ENCODE results near the gene UGT1A7.

The UGT1A7 gene

GRCh38 chr2:233708942-233709341 lies 27.2 kb downstream of the UGT1A7 start:
- no peak for TF ChIP-seq CTCF (conservative IDR thresholded peaks at IDR 0.05; ENCODE audit: control insufficient read depth, insufficient read depth, low read depth, low read length)
- peak; percentile 1 for DNase-seq (ENCODE audit: low read depth)
- no peak overlapping the region for H3K4me3 ChIP-seq (ENCODE audit: control insufficient read depth, low read depth, low read length)

GRCh38 chr2:233711312-233712008 lies 29.8 kb downstream of the UGT1A7 start:
- peak; percentile 93 for TF ChIP-seq CTCF (conservative IDR thresholded peaks at IDR 0.05; ENCODE audit: control insufficient read depth, insufficient read depth, low read depth, low read length)
- peak; percentile 71 for DNase-seq (ENCODE audit: low read depth)
- H3K4me3 ChIP-seq (ENCODE audit: control insufficient read depth, low read depth, low read length) = no peak overlapping the region

- TF ChIP-seq CTCF (conservative IDR thresholded peaks at IDR 0.05; ENCODE audit: control insufficient read depth, insufficient read depth, low read depth, low read length) = no peak
- DNase-seq (ENCODE audit: low read depth) = no peak
- H3K4me3 ChIP-seq (ENCODE audit: control insufficient read depth, low read depth, low read length) = no peak within 1 kb of the TSS
Measured at GRCh38 chr2:233712611-233713261, 31.0 kb downstream of the UGT1A7 start, which contains the start of gene UGT1A5. Gene UGT1A5, plus strand, starts transcription at chr2:233712907. Its CDS starts 85 bp downstream, at chr2:233712992.

GRCh38 chr2:233713262-233713615 lies 31.5 kb downstream of the UGT1A7 start:
- no peak for TF ChIP-seq CTCF (conservative IDR thresholded peaks at IDR 0.05; ENCODE audit: control insufficient read depth, insufficient read depth, low read depth, low read length)
- no peak for DNase-seq (ENCODE audit: low read depth)
- no peak overlapping the region for H3K4me3 ChIP-seq (ENCODE audit: control insufficient read depth, low read depth, low read length)

GRCh38 chr2:233714121-233714520 lies 32.4 kb downstream of the UGT1A7 start:
- TF ChIP-seq CTCF (conservative IDR thresholded peaks at IDR 0.05; ENCODE audit: control insufficient read depth, insufficient read depth, low read depth, low read length) = no peak
- H3K4me3 ChIP-seq (ENCODE audit: control insufficient read depth, low read depth, low read length) = no peak overlapping the region
- no peak for DNase-seq (ENCODE audit: low read depth)

GRCh38 chr2:233718552-233718951 lies 36.9 kb downstream of the UGT1A7 start, which contains the start of gene UGT1A4:
Gene UGT1A4, plus strand, starts transcription at chr2:233718736. Its CDS starts 85 bp downstream, at chr2:233718821.
- no peak for TF ChIP-seq CTCF (conservative IDR thresholded peaks at IDR 0.05; ENCODE audit: control insufficient read depth, insufficient read depth, low read depth, low read length)
- DNase-seq (ENCODE audit: low read depth) = no peak

More at GRCh38 chr2:233718552-233718951, 36.9 kb downstream of the UGT1A7 start, which contains the start of gene UGT1A4:
- H3K4me3 ChIP-seq (ENCODE audit: control insufficient read depth, low read depth, low read length) = no peak within 1 kb of the TSS
